Body of pancreas (tissue), 4 donors: Measurements from ENCODE around the gene SRGAP1. TPM values are rescaled to one million over a fixed set of nuclear protein-coding genes. Genes with fewer than 3 reads are reported as not detected.

Source experiments
- ATAC-seq: fragments of 150-250 bp; one replicate; pipeline ENCODE4 v1.9.1; 2016
- DNase-seq, 4 donors: peaks; one replicate each; pipeline ENCODE4 v3.0.0-alpha.2; 2019
- H3K27ac ChIP-seq, 4 donors: fragments of 200-600 bp; sonication (generic); 1 replicate in 3 of 4; 2 replicates in 1 of 4; pipeline versions ENCODE4 v1.5.1 to v1.6.1; 2016 to 2019; ENCODE audit warnings: mild to moderate bottlenecking in 1 of 4, mixed read lengths in 1 of 4, moderate library complexity in 1 of 4
- H3K27me3 ChIP-seq, 2 donors: fragments of 200-600 bp; sonication (generic); one replicate each; pipeline ENCODE4 v1.6.0; 2016; ENCODE audit warnings: mild to moderate bottlenecking in 1 of 2
- H3K36me3 ChIP-seq, 2 donors: fragments of 200-600 bp; sonication (generic); replicated peaks in 1 of 2; 2 replicates each; pipeline ENCODE4 v1.5.1; 2016; ENCODE audit warnings: low read depth in 2 of 2; ENCODE audit not compliant: insufficient read depth in 1 of 2
- H3K4me1 ChIP-seq: fragments of 200-600 bp; sonication (generic); one replicate; pipeline ENCODE4 v1.6.0; 2016
- H3K4me3 ChIP-seq, 2 donors: fragments of 200-600 bp; sonication (generic); 1 replicate in 1 of 2; 2 replicates in 1 of 2; pipeline ENCODE4 v1.5.1; 2016 to 2019
- H3K9me3 ChIP-seq, 3 donors: fragments of 200-600 bp; sonication (generic); 1 replicate in 2 of 3; 2 replicates in 1 of 3; pipeline ENCODE4 v1.5.1; 2016
- POLR2A ChIP-seq, 3 donors: fragments of 450-650 bp; IDR thresholded peaks; one replicate each; pipeline ENCODE4 v1.6.1; 2016; ENCODE audit warnings: antibody characterized with exemption in 3 of 3, mild to moderate bottlenecking in 2 of 3
- WGBS, 2 donors: methylation state at CpG; one replicate each; pipeline ENCODE4 v1.1.5; 2017; 5-methylcytosine and 5-hydroxymethylcytosine counted together
- intact Hi-C: fragments of 100-400 bp; cut with DNase I; formaldehyde crosslinking; loops from one replicate; pipeline ENCODE4 v1.15.1; 2023
- total RNA-seq, 2 donors: library from RNA; depleted of rRNA; stranded (reverse); fragments of >200 nt; gene quantifications; one replicate each; pipeline ENCODE4 v1.1.0, GENCODE V29; 2016
- TF ChIP-seq, protein P1 (sequence below), 7 experiments: fragments of 450-650 bp in 4 of 7; fragments of 200-600 bp in 3 of 7; sonication (generic) in 3 of 7; IDR thresholded peaks; one replicate each; pipeline ENCODE4 v1.5.1; 2016 to 2019; ENCODE audit warnings: antibody characterized with exemption in 7 of 7

Gene SRGAP1
- total RNA-seq, 2 donors from 2014 or later, result 8.8 to 14.8 TPM

GRCh38 chr12:63804746-63805145 is 39.8 kb upstream of the SRGAP1 start:
- intact Hi-C loops, result no loop called here
- Histone ChIP-seq H3K27ac (no peak overlapping the region), H3K9me3 (no peaks in the 10 kb centered on the region), H3K36me3 (no peaks in the 10 kb centered on the region), H3K4me3 (no peak overlapping the region), H3K4me1 (peaks cover 19% of the 10 kb centered on the region), H3K27me3 (no peaks in the 10 kb centered on the region)
- TF ChIP-seq, protein P1, sequence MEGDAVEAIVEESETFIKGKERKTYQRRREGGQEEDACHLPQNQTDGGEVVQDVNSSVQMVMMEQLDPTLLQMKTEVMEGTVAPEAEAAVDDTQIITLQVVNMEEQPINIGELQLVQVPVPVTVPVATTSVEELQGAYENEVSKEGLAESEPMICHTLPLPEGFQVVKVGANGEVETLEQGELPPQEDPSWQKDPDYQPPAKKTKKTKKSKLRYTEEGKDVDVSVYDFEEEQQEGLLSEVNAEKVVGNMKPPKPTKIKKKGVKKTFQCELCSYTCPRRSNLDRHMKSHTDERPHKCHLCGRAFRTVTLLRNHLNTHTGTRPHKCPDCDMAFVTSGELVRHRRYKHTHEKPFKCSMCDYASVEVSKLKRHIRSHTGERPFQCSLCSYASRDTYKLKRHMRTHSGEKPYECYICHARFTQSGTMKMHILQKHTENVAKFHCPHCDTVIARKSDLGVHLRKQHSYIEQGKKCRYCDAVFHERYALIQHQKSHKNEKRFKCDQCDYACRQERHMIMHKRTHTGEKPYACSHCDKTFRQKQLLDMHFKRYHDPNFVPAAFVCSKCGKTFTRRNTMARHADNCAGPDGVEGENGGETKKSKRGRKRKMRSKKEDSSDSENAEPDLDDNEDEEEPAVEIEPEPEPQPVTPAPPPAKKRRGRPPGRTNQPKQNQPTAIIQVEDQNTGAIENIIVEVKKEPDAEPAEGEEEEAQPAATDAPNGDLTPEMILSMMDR (IDR thresholded peaks at IDR 0.05), result no peak
- TF ChIP-seq POLR2A (IDR thresholded peaks at IDR 0.05), result no peak
- DNase-seq, result no peak
- WGBS, 2 donors, result 80 to 84% methylated on average over 2 of the region's 2 CpGs
- no peak for ATAC-seq

DNA sequence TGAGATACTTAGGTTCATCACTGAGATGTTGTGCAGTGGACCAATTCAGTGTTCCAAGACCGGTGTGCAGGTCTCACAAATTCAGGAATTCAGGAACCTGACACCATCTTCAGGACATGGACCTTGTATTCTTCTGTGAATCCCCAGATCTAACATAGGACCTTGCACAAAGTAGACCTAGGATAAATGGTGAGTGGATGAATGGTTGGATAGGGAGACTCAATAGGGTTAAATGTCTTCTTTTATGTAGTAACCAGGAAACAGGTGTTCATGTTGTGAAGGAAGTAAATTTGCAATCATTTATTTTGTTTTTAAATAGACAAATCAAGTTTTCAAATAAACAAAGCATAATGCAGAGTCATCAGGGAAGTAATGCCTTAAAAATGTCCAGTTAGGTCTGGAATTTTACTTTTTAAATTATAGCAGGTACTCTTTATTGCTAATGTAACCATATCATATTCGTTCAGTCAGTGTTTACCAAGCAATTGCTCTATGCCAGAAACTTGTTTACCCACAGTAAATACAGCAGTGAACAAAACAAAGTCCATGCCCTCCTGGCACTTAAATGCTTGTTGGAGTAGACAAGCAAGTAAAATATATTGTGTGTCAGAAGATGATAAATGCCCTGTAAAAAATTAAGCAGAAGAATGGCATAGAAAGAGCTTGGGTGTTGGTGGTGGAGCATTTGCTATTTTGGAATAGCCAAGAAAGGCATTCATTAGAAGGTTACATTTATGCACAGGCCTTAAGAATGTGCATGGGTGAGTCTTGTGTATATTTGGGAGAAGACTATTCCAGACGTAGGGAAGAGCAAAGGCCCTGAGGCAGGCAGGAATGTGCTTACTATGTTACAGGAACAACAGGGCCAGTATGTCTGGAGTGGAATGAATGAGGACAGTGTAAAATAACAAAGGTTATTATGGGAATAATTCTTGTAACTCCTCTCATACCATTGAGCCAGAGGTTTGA is 38.5 kb upstream of the SRGAP1 start:
- DNase-seq, result peak in 3 of 4 donors; percentile 26 to 69 (median 55)
- intact Hi-C loops, result no loop called here
- Histone ChIP-seq H3K4me1 (peaks cover 19% of the 10 kb centered on the region), H3K27me3 (no peaks in the 10 kb centered on the region), H3K27ac (peak overlapping the region in 1 of 4 donors; percentile 27), H3K36me3 (no peaks in the 10 kb centered on the region), H3K9me3 (no peaks in the 10 kb centered on the region), H3K4me3 (no peak overlapping the region)
- ATAC-seq, result peak; percentile 70
- WGBS, 2 donors, result 39 to 42% methylated on average over 3 of the region's 3 CpGs
- TF ChIP-seq, protein P1 (IDR thresholded peaks at IDR 0.05), result no peak
- no peak for TF ChIP-seq POLR2A (IDR thresholded peaks at IDR 0.05)

- DNase-seq (no peak), ATAC-seq (no peak)
- Histone ChIP-seq H3K27ac (no peak overlapping the region), H3K4me3 (no peak overlapping the region), H3K9me3 (no peaks in the 10 kb centered on the region), H3K36me3 (no peaks in the 10 kb centered on the region), H3K4me1 (peaks cover 19% of the 10 kb centered on the region), H3K27me3 (no peaks in the 10 kb centered on the region)
- TF ChIP-seq, protein P1 (IDR thresholded peaks at IDR 0.05), result no peak
- TF ChIP-seq POLR2A (IDR thresholded peaks at IDR 0.05), result no peak
- intact Hi-C loops, result no loop called here
- 82 to 88% methylated on average over 5 of the region's 5 CpGs for WGBS, 2 donors
These were observed 35.9 kb upstream of the SRGAP1 start for GRCh38 chr12:63808631-63809030.

DNA sequence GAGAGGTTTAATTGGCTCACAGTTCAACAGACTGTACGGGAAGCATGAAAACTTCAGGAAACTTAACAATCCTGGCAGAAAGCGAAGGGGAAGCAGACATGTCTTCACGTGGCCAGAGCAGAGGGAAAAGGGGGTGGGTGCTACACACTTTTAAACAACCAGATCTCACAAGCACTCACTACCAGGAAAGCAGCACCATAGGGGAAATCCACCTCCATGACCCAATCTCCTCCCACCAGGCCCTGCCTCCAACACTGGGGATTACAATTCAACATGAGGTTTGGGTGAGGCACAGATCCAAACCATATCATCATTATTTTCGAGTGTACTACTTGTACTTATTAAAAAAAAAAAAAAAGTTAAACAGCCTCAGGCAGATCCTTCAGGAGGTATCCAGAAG is 34.9 kb upstream of the SRGAP1 start:
- WGBS, 2 donors, result 75% methylated on average over 4 of the region's 4 CpGs
- Histone ChIP-seq H3K4me1 (peaks cover 19% of the 10 kb centered on the region), H3K27me3 (no peaks in the 10 kb centered on the region), H3K36me3 (no peaks in the 10 kb centered on the region), H3K9me3 (no peaks in the 10 kb centered on the region), H3K4me3 (no peak overlapping the region), H3K27ac (no peak overlapping the region)
- intact Hi-C loops, result no loop called here
- DNase-seq (no peak), ATAC-seq (no peak)
- TF ChIP-seq, protein P1 (IDR thresholded peaks at IDR 0.05), result no peak
- no peak for TF ChIP-seq POLR2A (IDR thresholded peaks at IDR 0.05)
